Stomach smooth muscle (tissue), 2 donors: Measurements from ENCODE around the gene CCL22.

Source experiments
- H3K27ac ChIP-seq: one replicate; pipeline ENCODE4 v1.7.0; 2013; ENCODE audit warnings: mild to moderate bottlenecking, low read length, inconsistent platforms
- H3K27me3 ChIP-seq, 2 donors: one replicate each; pipeline ENCODE4 v1.7.0; 2013; ENCODE audit warnings: low read length in 2 of 2; ENCODE audit not compliant: insufficient read depth in 2 of 2, control insufficient read depth in 1 of 2
- H3K36me3 ChIP-seq, 2 donors: one replicate each; pipeline ENCODE4 v1.7.0; 2013; ENCODE audit warnings: low read length in 2 of 2; ENCODE audit not compliant: control insufficient read depth in 2 of 2, insufficient read depth in 2 of 2
- H3K4me1 ChIP-seq: one replicate; pipeline ENCODE4 v1.7.0; 2013; ENCODE audit warnings: low read length; ENCODE audit not compliant: control insufficient read depth, insufficient read depth
- H3K4me3 ChIP-seq, 2 donors: one replicate each; pipeline ENCODE4 v1.7.0; 2013; ENCODE audit warnings: low read length in 2 of 2
- H3K9ac ChIP-seq, 2 donors: one replicate each; pipeline ENCODE4 v1.7.0; 2013; ENCODE audit warnings: low read length in 2 of 2, mild to moderate bottlenecking in 1 of 2
- H3K9me3 ChIP-seq, 2 donors: one replicate each; pipeline ENCODE4 v1.7.0; 2013; ENCODE audit warnings: low read length in 2 of 2; ENCODE audit not compliant: control insufficient read depth in 2 of 2
- donor health status: healthy.
- donor health status: Pancreatic carcinoma.

The CCL22 gene

DNA sequence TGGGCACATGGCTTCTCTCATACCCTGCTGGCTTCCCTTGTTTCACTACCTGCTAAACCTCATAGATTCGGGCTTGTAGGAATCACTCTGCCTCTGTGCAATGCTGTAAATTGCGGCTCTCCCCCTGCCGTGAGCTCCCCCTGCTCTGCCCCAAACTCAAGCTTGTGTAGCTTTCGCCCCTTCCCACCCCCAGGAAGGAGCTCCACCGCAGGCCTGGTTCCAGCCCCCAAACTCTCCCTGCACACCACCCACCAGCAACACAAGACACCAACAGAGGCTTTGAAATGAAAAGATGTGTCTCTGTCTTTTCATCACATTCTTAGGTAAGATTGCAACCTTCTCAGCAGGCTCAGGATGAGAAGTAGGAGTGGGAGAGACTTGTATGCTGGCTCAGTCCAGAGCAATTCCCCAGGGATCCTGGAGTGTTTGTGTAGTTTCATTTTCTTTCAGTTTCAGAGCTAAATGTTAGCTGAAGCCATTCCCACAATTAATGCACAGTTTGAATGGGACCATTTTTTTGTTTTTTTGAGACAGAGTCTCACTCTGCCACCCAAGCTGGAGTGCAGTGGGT, 27.9 kb downstream of the CCL22 start:
- Histone ChIP-seq H3K9me3 (no peaks in the 10 kb centered on the region), H3K9ac (no peak overlapping the region), H3K4me1 (peaks cover 7% of the 10 kb centered on the region), H3K27ac (no peak overlapping the region), H3K4me3 (no peak overlapping the region), H3K27me3 (no peaks in the 10 kb centered on the region), H3K36me3 (no peaks in the 10 kb centered on the region)

DNA sequence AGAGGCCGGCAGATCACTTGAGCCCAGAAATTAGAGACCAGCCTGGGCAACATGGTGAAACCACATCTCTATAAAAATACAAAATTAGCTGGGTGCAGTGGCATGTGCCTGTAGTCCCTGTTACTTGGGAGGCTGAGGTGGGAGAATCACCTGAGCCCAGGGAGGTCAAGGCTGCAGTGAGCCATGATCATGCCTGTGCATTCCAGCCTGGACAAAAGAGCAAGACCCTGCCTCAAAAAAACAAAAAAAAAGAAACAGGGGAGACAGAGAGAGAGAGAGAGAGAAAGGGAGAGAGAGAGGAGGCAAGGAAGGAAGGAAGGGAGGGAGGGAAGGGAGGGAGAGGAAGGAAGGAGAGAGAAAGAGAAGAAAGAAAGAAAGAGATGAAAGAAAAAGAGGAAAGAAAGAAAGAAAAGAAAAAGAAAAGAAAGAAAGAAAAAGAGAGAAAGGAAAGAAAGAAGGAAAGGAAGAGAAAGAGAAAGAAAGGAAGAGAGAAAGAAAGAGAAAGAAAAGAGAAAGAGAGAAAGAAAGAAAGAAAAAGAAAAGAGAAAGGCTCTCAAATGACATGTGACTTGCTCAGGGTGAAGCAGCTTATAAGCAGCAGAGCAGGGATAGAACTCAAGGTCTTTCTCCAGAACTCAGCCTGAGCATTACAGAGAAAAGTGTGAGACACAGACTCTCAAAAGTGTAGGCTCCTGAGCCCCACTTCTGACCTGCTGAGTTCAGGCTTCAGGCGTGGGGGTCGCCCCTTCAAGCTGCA, 29.2 kb downstream of the CCL22 start:
- Histone ChIP-seq H3K9ac (no peak overlapping the region), H3K36me3 (no peaks in the 10 kb centered on the region), H3K27me3 (no peaks in the 10 kb centered on the region), H3K9me3 (no peaks in the 10 kb centered on the region), H3K4me3 (no peak overlapping the region), H3K4me1 (peaks cover 7% of the 10 kb centered on the region), H3K27ac (no peak overlapping the region)

DNA sequence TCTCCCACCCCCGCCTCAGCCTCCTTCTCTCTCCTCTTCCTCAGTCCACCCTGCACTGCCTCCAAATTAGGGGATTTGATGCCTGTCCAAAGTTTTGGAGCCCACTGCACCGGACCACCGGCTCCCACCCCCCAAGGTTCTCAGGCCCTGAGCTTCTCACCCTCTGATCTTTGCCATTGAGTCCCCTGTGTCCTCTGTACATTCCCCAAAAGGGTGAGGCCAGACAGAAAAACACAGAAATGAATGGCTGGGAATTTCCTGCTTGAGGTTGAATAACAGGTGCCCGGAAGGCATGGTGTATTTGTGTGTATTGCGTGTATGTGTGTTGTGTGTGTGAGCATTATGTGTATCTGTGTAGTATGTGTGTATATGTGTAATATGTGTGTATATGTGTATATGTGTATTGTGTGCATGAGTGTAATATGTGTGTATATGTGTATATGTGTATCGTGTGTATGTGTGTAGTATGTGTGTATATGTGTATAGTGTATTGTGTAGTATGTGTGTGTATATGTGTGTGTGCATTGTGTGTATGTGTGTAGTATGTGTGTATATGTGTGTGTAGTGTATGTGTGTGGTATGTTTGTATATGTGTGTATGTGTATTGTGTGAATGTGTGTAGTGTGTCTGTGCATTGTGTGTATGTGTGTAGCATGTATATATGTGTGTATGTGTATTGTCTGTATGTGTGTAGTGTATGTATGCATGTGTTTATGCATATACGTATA, 29.9 kb downstream of the CCL22 start:
- Histone ChIP-seq H3K36me3 (no peaks in the 10 kb centered on the region), H3K27ac (no peak overlapping the region), H3K9ac (no peak overlapping the region), H3K27me3 (no peaks in the 10 kb centered on the region), H3K9me3 (no peaks in the 10 kb centered on the region), H3K4me1 (peaks cover 7% of the 10 kb centered on the region), H3K4me3 (no peak overlapping the region)

GRCh38 chr16:57389087-57389468, 30.5 kb downstream of the CCL22 start:
- Histone ChIP-seq H3K36me3 (no peaks in the 10 kb centered on the region), H3K4me3 (no peak overlapping the region), H3K27ac (no peak overlapping the region), H3K27me3 (no peaks in the 10 kb centered on the region), H3K9ac (no peak overlapping the region), H3K4me1 (peaks cover 5% of the 10 kb centered on the region), H3K9me3 (no peaks in the 10 kb centered on the region)

DNA sequence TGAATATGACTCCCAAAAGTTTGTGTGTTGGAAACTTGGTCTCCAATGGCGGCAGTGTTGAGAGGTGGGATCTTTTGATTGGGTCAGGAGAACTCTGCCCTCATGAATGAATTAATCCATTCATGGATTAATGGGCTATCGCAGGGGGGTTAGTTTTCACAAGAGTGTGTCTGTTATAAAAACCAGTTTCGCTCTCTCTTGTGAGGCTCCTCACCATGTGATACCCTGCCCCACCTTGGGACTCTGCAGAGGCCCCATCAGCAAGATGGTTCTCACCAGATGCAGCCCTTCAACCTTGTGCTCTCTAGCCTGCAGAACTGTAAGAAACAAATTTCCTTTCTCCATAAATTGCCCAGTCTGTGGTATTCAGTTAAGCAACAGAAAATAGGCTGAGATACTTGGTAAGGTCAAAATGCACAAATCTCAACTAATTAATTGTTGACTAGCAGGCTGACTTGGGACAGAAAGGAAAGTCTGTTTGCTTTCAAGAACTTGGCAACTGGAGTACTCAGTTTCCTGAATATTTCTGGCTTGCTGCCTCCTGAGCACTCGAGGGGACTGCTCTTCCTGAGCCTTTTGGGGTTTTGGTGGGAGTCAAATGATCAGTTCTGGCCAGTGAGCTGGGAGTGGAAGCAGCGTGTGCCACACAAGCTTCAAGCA, 32.2 kb downstream of the CCL22 start:
- H3K27ac ChIP-seq: no peak overlapping the region
- no peaks in the 10 kb centered on the region for H3K36me3 ChIP-seq
- no peak overlapping the region for H3K9ac ChIP-seq
- peaks cover 0 to 2% of the 10 kb centered on the region in 2 donors for H3K9me3 ChIP-seq
- H3K4me1 ChIP-seq: no peaks in the 10 kb centered on the region
- no peaks in the 10 kb centered on the region for H3K27me3 ChIP-seq
- H3K4me3 ChIP-seq: no peak overlapping the region

- Histone ChIP-seq H3K36me3 (no peaks in the 10 kb centered on the region), H3K4me1 (no peaks in the 10 kb centered on the region)
These were observed 32.7 kb downstream of the CCL22 start for GRCh38 chr16:57391300-57391699.

GRCh38 chr16:57391708-57392107, 33.1 kb downstream of the CCL22 start:
- H3K9ac ChIP-seq: no peak overlapping the region
- H3K4me3 ChIP-seq: no peak overlapping the region
- no peaks in the 10 kb centered on the region for H3K27me3 ChIP-seq
- H3K27ac ChIP-seq: no peak overlapping the region
- H3K36me3 ChIP-seq: no peaks in the 10 kb centered on the region
- H3K9me3 ChIP-seq: peaks cover 0 to 2% of the 10 kb centered on the region in 2 donors
- H3K4me1 ChIP-seq: no peaks in the 10 kb centered on the region

More at GRCh38 chr16:57391300-57391699, 32.7 kb downstream of the CCL22 start:
- no peak overlapping the region for H3K4me3 ChIP-seq
- H3K27ac ChIP-seq: no peak overlapping the region
- H3K9me3 ChIP-seq: peaks cover 0 to 2% of the 10 kb centered on the region in 2 donors
- no peak overlapping the region for H3K9ac ChIP-seq
- no peaks in the 10 kb centered on the region for H3K27me3 ChIP-seq

DNA sequence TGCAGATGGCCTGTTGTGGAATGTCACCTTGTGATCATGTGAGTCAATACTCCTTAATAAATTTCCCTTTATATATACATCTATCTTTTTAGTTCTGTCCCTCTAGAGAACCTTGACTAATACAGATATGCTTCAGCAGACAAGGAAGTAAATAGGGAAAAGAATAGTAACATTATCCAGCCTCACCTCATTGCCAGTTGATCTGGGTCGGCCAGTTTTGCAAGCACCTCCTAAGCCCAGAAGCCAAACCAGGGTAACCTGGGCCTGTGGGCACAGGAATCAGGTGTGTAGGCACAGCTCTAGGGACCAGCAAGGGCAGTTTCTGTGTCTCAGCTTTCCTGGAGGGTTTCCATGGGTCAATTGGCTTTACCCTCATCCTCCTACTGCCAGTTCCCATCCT, 34.1 kb downstream of the CCL22 start:
- Histone ChIP-seq H3K4me1 (no peaks in the 10 kb centered on the region), H3K27ac (no peak overlapping the region), H3K27me3 (no peaks in the 10 kb centered on the region), H3K36me3 (no peaks in the 10 kb centered on the region), H3K9ac (no peak overlapping the region), H3K9me3 (peaks cover 0 to 2% of the 10 kb centered on the region in 2 donors), H3K4me3 (no peak overlapping the region)

GRCh38 chr16:57394444-57394843, 35.9 kb downstream of the CCL22 start:
- no peak overlapping the region for H3K9ac ChIP-seq
- no peak overlapping the region for H3K4me3 ChIP-seq
- no peaks in the 10 kb centered on the region for H3K27me3 ChIP-seq
- H3K9me3 ChIP-seq: peaks cover 0 to 2% of the 10 kb centered on the region in 2 donors
- H3K4me1 ChIP-seq: no peaks in the 10 kb centered on the region
- no peaks in the 10 kb centered on the region for H3K36me3 ChIP-seq
- H3K27ac ChIP-seq: no peak overlapping the region

DNA sequence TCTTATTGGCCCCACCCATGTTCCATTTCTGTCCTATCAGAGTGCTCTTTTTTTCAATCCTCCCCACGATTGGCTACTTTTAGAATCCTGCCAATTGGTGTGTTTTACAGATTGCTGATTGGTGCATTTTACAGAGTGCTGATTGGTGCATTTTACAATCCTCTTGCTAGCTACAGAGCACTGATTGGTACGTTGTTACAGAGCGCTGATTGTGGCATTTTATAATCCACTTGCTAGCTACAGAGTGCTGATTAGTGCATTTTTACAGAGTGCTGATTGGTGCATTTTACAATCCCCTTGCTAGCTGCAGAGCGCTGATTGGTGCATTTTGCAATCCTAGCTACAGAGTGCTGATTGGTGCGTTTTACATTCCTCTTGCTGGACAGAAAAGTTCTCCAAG, 36.4 kb downstream of the CCL22 start:
- Histone ChIP-seq H3K36me3 (no peaks in the 10 kb centered on the region), H3K4me1 (no peaks in the 10 kb centered on the region), H3K27me3 (no peaks in the 10 kb centered on the region), H3K9ac (no peak overlapping the region), H3K4me3 (no peak overlapping the region), H3K27ac (no peak overlapping the region), H3K9me3 (peaks cover 0 to 2% of the 10 kb centered on the region in 2 donors)
